Stomach (tissue), 4 donors: ENCODE data around the gene DPF3.

Source experiments
- CTCF ChIP-seq, 7 experiments: fragments of 450-650 bp in 4 of 7; fragments of 200-600 bp in 3 of 7; sonication (generic) in 3 of 7; IDR thresholded peaks; one replicate each; pipeline ENCODE4 v1.5.1; 2016 to 2019; ENCODE audit warnings: antibody characterized with exemption in 7 of 7, control low read depth in 2 of 7, mild to moderate bottlenecking in 1 of 7
- POLR2A ChIP-seq, 4 donors: fragments of 450-650 bp; IDR thresholded peaks; one replicate each; pipeline ENCODE4 v1.6.1; 2016; ENCODE audit warnings: antibody characterized with exemption in 4 of 4, control low read depth in 2 of 4, mild to moderate bottlenecking in 1 of 4, moderate library complexity in 1 of 4

- TF ChIP-seq POLR2A (IDR thresholded peaks at IDR 0.05), result no peak
- TF ChIP-seq CTCF (IDR thresholded peaks at IDR 0.05), result no peak
Measured at GRCh38 chr14:72756967-72757366, 136.9 kb downstream of the DPF3 start.
